HepG2 (cell line): ENCODE data around the gene DIAPH3.

Experiments
- CTCF ChIP-seq: sonication (generic); formaldehyde crosslinking; IDR thresholded peaks from 2 replicates; pipeline ENCODE4 v1.5.0; 2020; ENCODE audit warnings: mild to moderate bottlenecking, missing genetic modification reagents, moderate library complexity
- EED ChIP-seq: sonication (generic); formaldehyde crosslinking; IDR thresholded peaks from 2 replicates; pipeline ENCODE4 v1.5.0; 2020; ENCODE audit warnings: mild to moderate bottlenecking, missing genetic modification reagents
- MAF1 ChIP-seq: sonication (generic); formaldehyde crosslinking; IDR thresholded peaks from 2 replicates; pipeline ENCODE4 v1.5.0; 2020; ENCODE audit warnings: missing genetic modification reagents, borderline replicate concordance
- NR2F6 ChIP-seq, 2 experiments: IDR thresholded peaks; 2 replicates each; pipeline ENCODE4 v1.6.1; 2016; ENCODE audit warnings: antibody characterized with exemption in 1 of 2, mild to moderate bottlenecking in 1 of 2
- RELA ChIP-seq: sonication (generic); formaldehyde crosslinking; IDR thresholded peaks from 2 replicates; pipeline ENCODE4 v1.4.0; 2020; ENCODE audit warnings: missing genetic modification reagents
- SP4 ChIP-seq: sonication (generic); formaldehyde crosslinking; IDR thresholded peaks from 2 replicates; pipeline ENCODE4 v1.8.1; 2023; ENCODE audit warnings: mild to moderate bottlenecking, missing genetic modification reagents
- THAP11 ChIP-seq: IDR thresholded peaks from 2 replicates; pipeline ENCODE4 v1.6.1; 2016; ENCODE audit warnings: missing biosample characterization, missing genetic modification reagents
- ZNF512B ChIP-seq: sonication (generic); formaldehyde crosslinking; IDR thresholded peaks from 2 replicates; pipeline ENCODE4 v1.5.1; 2020; ENCODE audit warnings: missing genetic modification reagents, mild to moderate bottlenecking, borderline replicate concordance
- ZNF557 ChIP-seq: sonication (generic); formaldehyde crosslinking; IDR thresholded peaks from 2 replicates; pipeline ENCODE4 v1.4.0; 2020; ENCODE audit warnings: missing genetic modification reagents
- TF ChIP-seq, protein P1 (sequence below): sonication (generic); formaldehyde crosslinking; conservative IDR thresholded peaks from 2 replicates; pipeline ENCODE4 v1.5.0; 2020; ENCODE audit warnings: missing genetic modification reagents
- TF ChIP-seq, protein P2 (sequence below): IDR thresholded peaks from 2 replicates; pipeline ENCODE4 v1.6.1; 2016; ENCODE audit warnings: missing genetic modification reagents, missing compliant biosample characterization

- TF ChIP-seq THAP11 (no peak), EED (CRISPR knock-in tag) (no peak), CTCF (CRISPR knock-in tag) (no peak), SP4 (no peak), NR2F6 (IDR thresholded peaks at IDR 0.05) (no peak), NR2F6 (CRISPR knock-in tag; IDR thresholded peaks at IDR 0.05) (no peak), ZNF557 (CRISPR knock-in tag) (no peak), MAF1 (no peak), ZNF512B (CRISPR knock-in tag) (no peak), RELA (CRISPR knock-in tag) (no peak)
- TF ChIP-seq, protein P1, sequence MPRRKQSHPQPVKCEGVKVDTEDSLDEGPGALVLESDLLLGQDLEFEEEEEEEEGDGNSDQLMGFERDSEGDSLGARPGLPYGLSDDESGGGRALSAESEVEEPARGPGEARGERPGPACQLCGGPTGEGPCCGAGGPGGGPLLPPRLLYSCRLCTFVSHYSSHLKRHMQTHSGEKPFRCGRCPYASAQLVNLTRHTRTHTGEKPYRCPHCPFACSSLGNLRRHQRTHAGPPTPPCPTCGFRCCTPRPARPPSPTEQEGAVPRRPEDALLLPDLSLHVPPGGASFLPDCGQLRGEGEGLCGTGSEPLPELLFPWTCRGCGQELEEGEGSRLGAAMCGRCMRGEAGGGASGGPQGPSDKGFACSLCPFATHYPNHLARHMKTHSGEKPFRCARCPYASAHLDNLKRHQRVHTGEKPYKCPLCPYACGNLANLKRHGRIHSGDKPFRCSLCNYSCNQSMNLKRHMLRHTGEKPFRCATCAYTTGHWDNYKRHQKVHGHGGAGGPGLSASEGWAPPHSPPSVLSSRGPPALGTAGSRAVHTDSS (CRISPR knock-in tag) = no peak
- TF ChIP-seq, protein P2, sequence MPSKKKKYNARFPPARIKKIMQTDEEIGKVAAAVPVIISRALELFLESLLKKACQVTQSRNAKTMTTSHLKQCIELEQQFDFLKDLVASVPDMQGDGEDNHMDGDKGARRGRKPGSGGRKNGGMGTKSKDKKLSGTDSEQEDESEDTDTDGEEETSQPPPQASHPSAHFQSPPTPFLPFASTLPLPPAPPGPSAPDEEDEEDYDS (CRISPR knock-in tag) = no peak
Observed at GRCh38 chr13:60172111-60172510, 8.4 kb upstream of the DIAPH3 start.
